K562 (cell line): ENCODE measurements around the gene CCDC87. TPM values are rescaled to one million over a fixed set of nuclear protein-coding genes. Genes with fewer than 3 reads are reported as not detected.

Experiments
- ATF2 ChIP-seq: sonication (generic); formaldehyde crosslinking; IDR thresholded peaks from 2 replicates; pipeline ENCODE4 v1.8.1; 2022; ENCODE audit warnings: missing genetic modification reagents
- HNRNPK ChIP-seq: fragments of 200-400 bp; formaldehyde crosslinking; IDR thresholded peaks from one replicate; pipeline ENCODE4 v1.6.1; 2018; ENCODE audit warnings: mild to moderate bottlenecking, low read depth, low read length; ENCODE audit not compliant: poor library complexity, severe bottlenecking
- ILF3 ChIP-seq: fragments of 450-650 bp; IDR thresholded peaks from 2 replicates; pipeline ENCODE4 v1.6.1; 2018; ENCODE audit warnings: antibody characterized with exemption, mild to moderate bottlenecking, moderate library complexity, borderline replicate concordance
- KDM4B ChIP-seq, 2 experiments: fragments of 450-650 bp in 1 of 2; sonication (generic) in 1 of 2; IDR thresholded peaks; 2 replicates each; pipeline ENCODE4 v1.6.1; 2016 to 2017; ENCODE audit warnings: borderline replicate concordance in 2 of 2, antibody characterized with exemption in 1 of 2, low read depth in 1 of 2, mild to moderate bottlenecking in 1 of 2
- MAFK ChIP-seq: IDR thresholded peaks from 2 replicates; pipeline ENCODE4 v1.6.1; 2011; ENCODE audit warnings: low read length, improper control_type of control experiment
- MLX ChIP-seq, 2 experiments: fragments of 450-650 bp in 1 of 2; sonication (generic) in 1 of 2; formaldehyde crosslinking; conservative IDR thresholded peaks; 2 replicates each; pipeline versions ENCODE4 v1.4.0 to v1.8.1; 2020 to 2022; ENCODE audit warnings: mild to moderate bottlenecking in 1 of 2, missing genetic modification reagents in 1 of 2
- MYNN ChIP-seq, 2 experiments: sonication (generic); formaldehyde crosslinking in 1 of 2; IDR thresholded peaks; 2 replicates each; pipeline versions ENCODE4 v1.5.0 to v1.6.1; 2016 to 2020; ENCODE audit warnings: antibody characterized with exemption in 1 of 2, missing genetic modification reagents in 1 of 2
- RNF2 ChIP-seq: sonication (generic); IDR thresholded peaks from 2 replicates; pipeline ENCODE4 v1.6.1; 2016
- SREBF1 ChIP-seq: fragments of 150-350 bp; IDR thresholded peaks from 2 replicates; pipeline ENCODE4 v1.6.1; 2014; ENCODE audit warnings: antibody characterized with exemption, low read depth, low read length, borderline replicate concordance
- SRSF9 ChIP-seq: fragments of 200-400 bp; formaldehyde crosslinking; IDR thresholded peaks from 2 replicates; pipeline ENCODE4 v1.6.1; 2017; ENCODE audit warnings: low read depth, low read length, borderline replicate concordance
- SUPT5H ChIP-seq: fragments of 450-650 bp; IDR thresholded peaks from 2 replicates; pipeline ENCODE4 v1.6.1; 2016
- TAF15 ChIP-seq: fragments of 200-400 bp; formaldehyde crosslinking; IDR thresholded peaks from 2 replicates; pipeline ENCODE4 v1.6.1; 2017; ENCODE audit warnings: mild to moderate bottlenecking, low read depth, low read length, moderate library complexity
- TEAD2 ChIP-seq: fragments of 450-650 bp; IDR thresholded peaks from 2 replicates; pipeline ENCODE4 v1.6.1; 2016; ENCODE audit warnings: missing genetic modification characterization, control low read depth, missing compliant biosample characterization
- TFAM ChIP-seq: fragments of 250-450 bp; sonication (Bioruptor Pico); conservative IDR thresholded peaks from 2 replicates; pipeline ENCODE4 v1.5.0; 2021; ENCODE audit warnings: mild to moderate bottlenecking, moderate library complexity
- ZBTB26 ChIP-seq: fragments of 450-650 bp; formaldehyde crosslinking; IDR thresholded peaks from 2 replicates; pipeline ENCODE4 v1.4.0; 2022; ENCODE audit warnings: missing genetic modification characterization
- ZNF133 ChIP-seq: fragments of 250-450 bp; sonication (Bioruptor Pico); IDR thresholded peaks from 2 replicates; pipeline ENCODE4 v1.4.0; 2020; ENCODE audit warnings: mild to moderate bottlenecking
- ZNF217 ChIP-seq: sonication (generic); formaldehyde crosslinking; IDR thresholded peaks from 2 replicates; pipeline ENCODE4 v1.8.0; 2022; ENCODE audit warnings: mild to moderate bottlenecking, missing genetic modification reagents
- polyA plus RNA-seq, 8 experiments: library from polyadenylated mRNA; depleted of rRNA in 4 of 8; stranded (reverse) in 5 of 8; unstranded in 3 of 8; fragments of >200 nt; fragmentation: Nextera tagmentation in 2 of 8; fragmentation: Illumina TruSeq in 1 of 8; extraction: Ambion mirVana in 2 of 8; extraction: Trizol in 1 of 8; gene quantifications; 2 replicates each; pipeline versions ENCODE4 v1.2.1 to v1.2.3, GENCODE V29; 2011 to 2014; ENCODE audit warnings: inconsistent platforms in 1 of 8, missing spikeins in 1 of 8
- total RNA-seq, 7 experiments: library from RNA; depleted of rRNA in 6 of 7; stranded (reverse); fragments of >200 nt in 6 of 7; fragmentation: Illumina TruSeq in 2 of 7; extraction: Trizol in 2 of 7; gene quantifications; 2 replicates each; pipeline versions ENCODE4 v1.2.1 to v1.2.3, GENCODE V29; 2011 to 2021; ENCODE audit warnings: low replicate concordance in 1 of 7
- TF ChIP-seq, protein P1 (sequence below), 2 experiments: fragments of 450-650 bp in 1 of 2; IDR thresholded peaks; 2 replicates each; pipeline ENCODE4 v1.6.1; 2011 to 2017; ENCODE audit warnings: low read depth in 2 of 2, antibody characterized with exemption in 1 of 2, borderline replicate concordance in 1 of 2, low read length in 1 of 2, mild to moderate bottlenecking in 1 of 2, mixed read lengths in 1 of 2; ENCODE audit not compliant: control insufficient read depth in 1 of 2
- TF ChIP-seq, protein P2 (sequence below): fragments of 450-650 bp; IDR thresholded peaks from 2 replicates; pipeline ENCODE4 v1.6.1; 2016; ENCODE audit warnings: low read depth, mild to moderate bottlenecking, moderate library complexity

The CCDC87 gene
- total and polyA plus RNA-seq, 9 of the 15 experiments (the other 6 are each of a cell fraction or from before 2014, with no cell fraction given), result 0.03 to 0.44 (median 0.15) TPM; not detected in 1

DNA sequence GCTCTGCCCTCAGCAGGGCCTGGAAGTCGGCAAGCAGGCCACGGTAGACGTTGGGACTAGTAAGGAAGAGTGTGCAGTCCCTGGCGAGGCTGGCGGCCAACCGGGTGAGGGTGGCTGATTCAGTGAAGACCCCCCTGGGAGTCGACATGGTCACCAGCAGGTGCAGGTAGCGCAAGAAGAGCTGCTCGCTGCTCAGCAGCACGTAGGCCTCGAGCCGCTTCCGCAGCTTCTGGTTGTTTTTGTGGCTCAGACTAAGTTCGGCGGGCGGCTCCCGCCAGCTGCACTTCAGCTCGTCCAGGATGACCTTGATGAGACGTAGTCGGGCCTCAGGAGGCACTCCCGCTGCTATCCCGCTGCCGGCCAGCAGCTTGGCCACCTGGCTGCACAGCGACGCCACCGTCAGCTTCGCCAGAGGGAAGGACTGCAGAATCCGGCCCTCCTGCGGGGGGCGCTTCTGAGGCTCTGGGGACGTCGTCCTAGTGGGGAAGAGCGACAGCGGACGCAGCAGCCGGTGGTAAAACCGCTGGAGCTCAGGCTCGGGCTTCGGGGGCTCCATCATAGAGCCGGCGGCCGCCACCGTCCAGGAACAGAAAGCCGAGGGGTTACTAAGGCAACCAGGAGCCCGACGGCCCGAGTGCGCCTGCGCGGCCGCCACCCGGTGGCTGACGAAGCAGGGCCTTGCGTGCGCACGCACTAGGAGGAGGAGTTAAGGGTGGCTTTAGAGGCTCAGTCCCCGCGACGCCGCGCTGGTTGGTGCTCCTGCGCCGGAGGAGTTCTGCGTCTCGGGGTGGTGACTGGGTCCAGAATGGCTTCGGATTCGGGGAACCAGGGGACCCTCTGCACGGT is at the start of gene CCDC87, which contains the start of gene CCS (continued):
- TF ChIP-seq, protein P1, sequence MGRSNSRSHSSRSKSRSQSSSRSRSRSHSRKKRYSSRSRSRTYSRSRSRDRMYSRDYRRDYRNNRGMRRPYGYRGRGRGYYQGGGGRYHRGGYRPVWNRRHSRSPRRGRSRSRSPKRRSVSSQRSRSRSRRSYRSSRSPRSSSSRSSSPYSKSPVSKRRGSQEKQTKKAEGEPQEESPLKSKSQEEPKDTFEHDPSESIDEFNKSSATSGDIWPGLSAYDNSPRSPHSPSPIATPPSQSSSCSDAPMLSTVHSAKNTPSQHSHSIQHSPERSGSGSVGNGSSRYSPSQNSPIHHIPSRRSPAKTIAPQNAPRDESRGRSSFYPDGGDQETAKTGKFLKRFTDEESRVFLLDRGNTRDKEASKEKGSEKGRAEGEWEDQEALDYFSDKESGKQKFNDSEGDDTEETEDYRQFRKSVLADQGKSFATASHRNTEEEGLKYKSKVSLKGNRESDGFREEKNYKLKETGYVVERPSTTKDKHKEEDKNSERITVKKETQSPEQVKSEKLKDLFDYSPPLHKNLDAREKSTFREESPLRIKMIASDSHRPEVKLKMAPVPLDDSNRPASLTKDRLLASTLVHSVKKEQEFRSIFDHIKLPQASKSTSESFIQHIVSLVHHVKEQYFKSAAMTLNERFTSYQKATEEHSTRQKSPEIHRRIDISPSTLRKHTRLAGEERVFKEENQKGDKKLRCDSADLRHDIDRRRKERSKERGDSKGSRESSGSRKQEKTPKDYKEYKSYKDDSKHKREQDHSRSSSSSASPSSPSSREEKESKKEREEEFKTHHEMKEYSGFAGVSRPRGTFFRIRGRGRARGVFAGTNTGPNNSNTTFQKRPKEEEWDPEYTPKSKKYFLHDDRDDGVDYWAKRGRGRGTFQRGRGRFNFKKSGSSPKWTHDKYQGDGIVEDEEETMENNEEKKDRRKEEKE (IDR thresholded peaks at IDR 0.05; ENCODE audit: borderline replicate concordance in 1 of 2, control insufficient read depth in 1 of 2, low read depth in 2 of 2, low read length in 1 of 2), result no peak
- TF ChIP-seq SUPT5H (peak; percentile 96), TFAM (CRISPR knock-in tag) (no peak), ZNF217 (CRISPR knock-in tag) (no peak), MAFK (no peak), HNRNPK (no peak), ATF2 (CRISPR knock-in tag) (no peak), TAF15 (no peak), SREBF1 (no peak), MYNN (IDR thresholded peaks at IDR 0.05) (no peak; the same call in 1 of the 2 replicates), MYNN (CRISPR knock-in tag; IDR thresholded peaks at IDR 0.05) (no peak), ILF3 (no peak), TEAD2 (tag) (no peak), KDM4B (IDR thresholded peaks at IDR 0.05; ENCODE audit: borderline replicate concordance in 2 of 2, low read depth in 1 of 2) (no peak), MLX (CRISPR knock-in tag; conservative IDR thresholded peaks at IDR 0.05) (no peak), ZNF133 (CRISPR knock-in tag) (no peak), ZBTB26 (no peak), SRSF9 (no peak), RNF2 (peak; percentile 40; the same call in 1 of the 2 replicates)
- TF ChIP-seq, protein P2, sequence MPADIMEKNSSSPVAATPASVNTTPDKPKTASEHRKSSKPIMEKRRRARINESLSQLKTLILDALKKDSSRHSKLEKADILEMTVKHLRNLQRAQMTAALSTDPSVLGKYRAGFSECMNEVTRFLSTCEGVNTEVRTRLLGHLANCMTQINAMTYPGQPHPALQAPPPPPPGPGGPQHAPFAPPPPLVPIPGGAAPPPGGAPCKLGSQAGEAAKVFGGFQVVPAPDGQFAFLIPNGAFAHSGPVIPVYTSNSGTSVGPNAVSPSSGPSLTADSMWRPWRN, result no peak
